ENCODE measurements around the gene FGF18. TPM values are rescaled to one million over a fixed set of nuclear protein-coding genes. Genes with fewer than 3 reads are reported as not detected.

Gene FGF18
- total and polyA plus RNA-seq, 2 experiments from 2014 or later, result 0.56 to 0.86 TPM

DNA sequence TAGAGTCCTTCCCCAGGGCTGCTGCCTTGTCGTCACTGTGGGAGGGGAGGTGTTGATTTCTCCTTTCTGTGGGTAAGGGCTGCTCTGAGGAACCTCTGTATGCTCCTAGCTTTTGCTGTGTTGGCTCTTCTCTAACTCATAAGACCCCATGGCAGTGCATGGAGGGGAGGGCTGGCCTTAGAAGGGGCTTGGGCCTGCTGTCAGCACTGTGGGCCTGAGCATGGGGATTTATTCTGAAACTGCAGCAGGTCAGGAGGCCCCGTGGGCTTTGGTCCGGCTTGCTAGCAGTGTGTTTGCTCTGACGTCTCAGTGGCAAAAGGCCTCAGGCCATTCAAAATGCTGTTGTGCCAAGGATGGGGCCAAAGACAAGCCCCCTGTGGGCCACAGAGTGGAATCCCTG, 6.8 kb downstream of the FGF18 start (continued):
- TF ChIP-seq, protein P1, sequence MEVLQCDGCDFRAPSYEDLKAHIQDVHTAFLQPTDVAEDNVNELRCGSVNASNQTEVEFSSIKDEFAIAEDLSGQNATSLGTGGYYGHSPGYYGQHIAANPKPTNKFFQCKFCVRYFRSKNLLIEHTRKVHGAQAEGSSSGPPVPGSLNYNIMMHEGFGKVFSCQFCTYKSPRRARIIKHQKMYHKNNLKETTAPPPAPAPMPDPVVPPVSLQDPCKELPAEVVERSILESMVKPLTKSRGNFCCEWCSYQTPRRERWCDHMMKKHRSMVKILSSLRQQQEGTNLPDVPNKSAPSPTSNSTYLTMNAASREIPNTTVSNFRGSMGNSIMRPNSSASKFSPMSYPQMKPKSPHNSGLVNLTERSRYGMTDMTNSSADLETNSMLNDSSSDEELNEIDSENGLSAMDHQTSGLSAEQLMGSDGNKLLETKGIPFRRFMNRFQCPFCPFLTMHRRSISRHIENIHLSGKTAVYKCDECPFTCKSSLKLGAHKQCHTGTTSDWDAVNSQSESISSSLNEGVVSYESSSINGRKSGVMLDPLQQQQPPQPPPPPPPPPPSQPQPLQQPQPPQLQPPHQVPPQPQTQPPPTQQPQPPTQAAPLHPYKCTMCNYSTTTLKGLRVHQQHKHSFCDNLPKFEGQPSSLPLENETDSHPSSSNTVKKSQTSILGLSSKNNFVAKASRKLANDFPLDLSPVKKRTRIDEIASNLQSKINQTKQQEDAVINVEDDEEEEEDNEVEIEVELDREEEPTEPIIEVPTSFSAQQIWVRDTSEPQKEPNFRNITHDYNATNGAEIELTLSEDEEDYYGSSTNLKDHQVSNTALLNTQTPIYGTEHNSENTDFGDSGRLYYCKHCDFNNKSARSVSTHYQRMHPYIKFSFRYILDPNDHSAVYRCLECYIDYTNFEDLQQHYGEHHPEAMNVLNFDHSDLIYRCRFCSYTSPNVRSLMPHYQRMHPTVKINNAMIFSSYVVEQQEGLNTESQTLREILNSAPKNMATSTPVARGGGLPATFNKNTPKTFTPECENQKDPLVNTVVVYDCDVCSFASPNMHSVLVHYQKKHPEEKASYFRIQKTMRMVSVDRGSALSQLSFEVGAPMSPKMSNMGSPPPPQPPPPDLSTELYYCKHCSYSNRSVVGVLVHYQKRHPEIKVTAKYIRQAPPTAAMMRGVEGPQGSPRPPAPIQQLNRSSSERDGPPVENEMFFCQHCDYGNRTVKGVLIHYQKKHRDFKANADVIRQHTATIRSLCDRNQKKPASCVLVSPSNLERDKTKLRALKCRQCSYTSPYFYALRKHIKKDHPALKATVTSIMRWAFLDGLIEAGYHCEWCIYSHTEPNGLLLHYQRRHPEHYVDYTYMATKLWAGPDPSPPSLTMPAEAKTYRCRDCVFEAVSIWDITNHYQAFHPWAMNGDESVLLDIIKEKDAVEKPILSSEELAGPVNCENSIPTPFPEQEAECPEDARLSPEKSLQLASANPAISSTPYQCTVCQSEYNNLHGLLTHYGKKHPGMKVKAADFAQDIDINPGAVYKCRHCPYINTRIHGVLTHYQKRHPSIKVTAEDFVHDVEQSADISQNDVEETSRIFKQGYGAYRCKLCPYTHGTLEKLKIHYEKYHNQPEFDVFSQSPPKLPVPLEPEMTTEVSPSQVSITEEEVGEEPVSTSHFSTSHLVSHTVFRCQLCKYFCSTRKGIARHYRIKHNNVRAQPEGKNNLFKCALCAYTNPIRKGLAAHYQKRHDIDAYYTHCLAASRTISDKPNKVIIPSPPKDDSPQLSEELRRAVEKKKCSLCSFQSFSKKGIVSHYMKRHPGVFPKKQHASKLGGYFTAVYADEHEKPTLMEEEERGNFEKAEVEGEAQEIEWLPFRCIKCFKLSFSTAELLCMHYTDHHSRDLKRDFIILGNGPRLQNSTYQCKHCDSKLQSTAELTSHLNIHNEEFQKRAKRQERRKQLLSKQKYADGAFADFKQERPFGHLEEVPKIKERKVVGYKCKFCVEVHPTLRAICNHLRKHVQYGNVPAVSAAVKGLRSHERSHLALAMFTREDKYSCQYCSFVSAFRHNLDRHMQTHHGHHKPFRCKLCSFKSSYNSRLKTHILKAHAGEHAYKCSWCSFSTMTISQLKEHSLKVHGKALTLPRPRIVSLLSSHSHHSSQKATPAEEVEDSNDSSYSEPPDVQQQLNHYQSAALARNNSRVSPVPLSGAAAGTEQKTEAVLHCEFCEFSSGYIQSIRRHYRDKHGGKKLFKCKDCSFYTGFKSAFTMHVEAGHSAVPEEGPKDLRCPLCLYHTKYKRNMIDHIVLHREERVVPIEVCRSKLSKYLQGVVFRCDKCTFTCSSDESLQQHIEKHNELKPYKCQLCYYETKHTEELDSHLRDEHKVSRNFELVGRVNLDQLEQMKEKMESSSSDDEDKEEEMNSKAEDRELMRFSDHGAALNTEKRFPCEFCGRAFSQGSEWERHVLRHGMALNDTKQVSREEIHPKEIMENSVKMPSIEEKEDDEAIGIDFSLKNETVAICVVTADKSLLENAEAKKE (CRISPR knock-in tag; IDR thresholded peaks at IDR 0.05), result no peak
- TF ChIP-seq CREB1 (CRISPR knock-in tag; IDR thresholded peaks at IDR 0.05; ENCODE audit: low read depth) (no peak), ZNF114 (CRISPR knock-in tag; IDR thresholded peaks at IDR 0.05) (no peak)

DNA sequence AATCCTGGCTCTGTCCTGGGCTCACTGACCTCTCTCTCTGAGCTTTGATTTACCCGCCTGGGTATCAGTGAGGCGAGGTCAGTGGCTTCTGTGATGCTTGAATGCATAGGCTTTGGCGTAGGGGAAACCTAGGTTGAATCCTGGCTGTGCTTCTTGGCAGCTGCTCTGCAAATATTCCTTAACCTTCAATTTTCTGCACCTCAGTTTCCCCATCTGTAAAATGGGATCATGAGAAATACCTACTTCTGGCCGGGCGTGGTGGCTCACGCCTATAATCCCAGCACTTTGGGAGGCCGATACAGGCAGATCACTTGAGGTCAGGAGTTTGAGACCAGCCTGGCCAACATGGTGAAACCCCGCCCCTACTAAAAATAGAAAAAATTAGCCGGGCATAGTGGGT, 7.2 kb downstream of the FGF18 start:
- no peaks in the 10 kb centered on the region for H3K9me2 ChIP-seq (ENCODE audit: insufficient read depth)
- no peaks in the 10 kb centered on the region for H3K9me3 Mint-ChIP-seq
- ATAC-seq (no peak), DNase-seq (ENCODE audit: low spot score) (no peak)
- H4K20me1 ChIP-seq (replicated peaks; ENCODE audit: insufficient read depth), result no peaks in the 10 kb centered on the region; the same call in 1 of the 2 replicates
- no peaks in the 10 kb centered on the region; the same call in 1 of the 2 replicates for H3K36me3 ChIP-seq (ENCODE audit: insufficient read depth)
- H2AFZ ChIP-seq, result no peak overlapping the region
- peaks cover 25% of the 10 kb centered on the region for H3K27me3 Mint-ChIP-seq (ENCODE audit: insufficient read depth, low read depth, poor library complexity)
- H3F3A ChIP-seq (replicated peaks; ENCODE audit: low read depth), result no peaks in the 10 kb centered on the region
- no peaks in the 10 kb centered on the region for H3K79me2 ChIP-seq (replicated peaks; ENCODE audit: insufficient read depth)
- no peaks in the 10 kb centered on the region; the same call in 2 of the 3 replicates for H3K36me3 Mint-ChIP-seq (ENCODE audit: low read depth)
- no peak overlapping the region for H3K4me3 ChIP-seq
- H3K4me1 Mint-ChIP-seq, result peaks cover 19% of the 10 kb centered on the region
- H3K4me2 ChIP-seq, result no peak overlapping the region
- H3K27me3 ChIP-seq (ENCODE audit: insufficient read depth), result peaks cover 15% of the 10 kb centered on the region
- H3K4me1 ChIP-seq (ENCODE audit: insufficient read depth), result peaks cover 14% of the 10 kb centered on the region; the same call in 1 of the 2 replicates
- no peak overlapping the region for H3K27ac ChIP-seq (ENCODE audit: low read depth)
- H3K4me3 Mint-ChIP-seq, result no peak overlapping the region
- no peak overlapping the region for H3K27ac Mint-ChIP-seq
- TF ChIP-seq JUNB (IDR thresholded peaks at IDR 0.05; ENCODE audit: unreplicated experiment) (no peak), ZNF114 (CRISPR knock-in tag; IDR thresholded peaks at IDR 0.05) (no peak), EZH2phosphoT487 (IDR thresholded peaks at IDR 0.05; ENCODE audit: unreplicated experiment) (no peak), CREB1 (CRISPR knock-in tag; IDR thresholded peaks at IDR 0.05; ENCODE audit: low read depth) (no peak), STAT1 (IDR thresholded peaks at IDR 0.05; ENCODE audit: unreplicated experiment) (no peak), NANOG (IDR thresholded peaks at IDR 0.05; ENCODE audit: borderline replicate concordance) (no peak), ZNF331 (CRISPR knock-in tag; IDR thresholded peaks at IDR 0.05; ENCODE audit: low read depth) (no peak), POLR2AphosphoS5 (IDR thresholded peaks at IDR 0.05; ENCODE audit: low read depth) (no peak)
- TF ChIP-seq, protein P2, sequence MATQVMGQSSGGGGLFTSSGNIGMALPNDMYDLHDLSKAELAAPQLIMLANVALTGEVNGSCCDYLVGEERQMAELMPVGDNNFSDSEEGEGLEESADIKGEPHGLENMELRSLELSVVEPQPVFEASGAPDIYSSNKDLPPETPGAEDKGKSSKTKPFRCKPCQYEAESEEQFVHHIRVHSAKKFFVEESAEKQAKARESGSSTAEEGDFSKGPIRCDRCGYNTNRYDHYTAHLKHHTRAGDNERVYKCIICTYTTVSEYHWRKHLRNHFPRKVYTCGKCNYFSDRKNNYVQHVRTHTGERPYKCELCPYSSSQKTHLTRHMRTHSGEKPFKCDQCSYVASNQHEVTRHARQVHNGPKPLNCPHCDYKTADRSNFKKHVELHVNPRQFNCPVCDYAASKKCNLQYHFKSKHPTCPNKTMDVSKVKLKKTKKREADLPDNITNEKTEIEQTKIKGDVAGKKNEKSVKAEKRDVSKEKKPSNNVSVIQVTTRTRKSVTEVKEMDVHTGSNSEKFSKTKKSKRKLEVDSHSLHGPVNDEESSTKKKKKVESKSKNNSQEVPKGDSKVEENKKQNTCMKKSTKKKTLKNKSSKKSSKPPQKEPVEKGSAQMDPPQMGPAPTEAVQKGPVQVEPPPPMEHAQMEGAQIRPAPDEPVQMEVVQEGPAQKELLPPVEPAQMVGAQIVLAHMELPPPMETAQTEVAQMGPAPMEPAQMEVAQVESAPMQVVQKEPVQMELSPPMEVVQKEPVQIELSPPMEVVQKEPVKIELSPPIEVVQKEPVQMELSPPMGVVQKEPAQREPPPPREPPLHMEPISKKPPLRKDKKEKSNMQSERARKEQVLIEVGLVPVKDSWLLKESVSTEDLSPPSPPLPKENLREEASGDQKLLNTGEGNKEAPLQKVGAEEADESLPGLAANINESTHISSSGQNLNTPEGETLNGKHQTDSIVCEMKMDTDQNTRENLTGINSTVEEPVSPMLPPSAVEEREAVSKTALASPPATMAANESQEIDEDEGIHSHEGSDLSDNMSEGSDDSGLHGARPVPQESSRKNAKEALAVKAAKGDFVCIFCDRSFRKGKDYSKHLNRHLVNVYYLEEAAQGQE (IDR thresholded peaks at IDR 0.05; ENCODE audit: unreplicated experiment), result no peak
- TF ChIP-seq, protein P3, sequence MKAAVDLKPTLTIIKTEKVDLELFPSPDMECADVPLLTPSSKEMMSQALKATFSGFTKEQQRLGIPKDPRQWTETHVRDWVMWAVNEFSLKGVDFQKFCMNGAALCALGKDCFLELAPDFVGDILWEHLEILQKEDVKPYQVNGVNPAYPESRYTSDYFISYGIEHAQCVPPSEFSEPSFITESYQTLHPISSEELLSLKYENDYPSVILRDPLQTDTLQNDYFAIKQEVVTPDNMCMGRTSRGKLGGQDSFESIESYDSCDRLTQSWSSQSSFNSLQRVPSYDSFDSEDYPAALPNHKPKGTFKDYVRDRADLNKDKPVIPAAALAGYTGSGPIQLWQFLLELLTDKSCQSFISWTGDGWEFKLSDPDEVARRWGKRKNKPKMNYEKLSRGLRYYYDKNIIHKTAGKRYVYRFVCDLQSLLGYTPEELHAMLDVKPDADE (IDR thresholded peaks at IDR 0.05), result no peak
